SK-N-SH (cell line): ENCODE measurements around the gene OXCT1. TPM values are rescaled to one million over a fixed set of nuclear protein-coding genes. Genes with fewer than 3 reads are reported as not detected.

ENCODE experiments used
- CTCF ChIA-PET: fragments of 300-600, 350-600 bp; formaldehyde crosslinking; extraction: SDS; loops from one replicate; lab custom pipeline; 2021; lab: Yijun Ruan, JAX
- POLR2A ChIA-PET: fragments of 350-600 bp; sonication (Branson Sonifier 250); formaldehyde crosslinking; extraction: SDS; loops from one replicate; lab custom pipeline; 2020; ENCODE audit warnings: antibody characterized with exemption, inconsistent platforms; lab: Yijun Ruan, JAX
- DNase-seq: peaks from one replicate; pipeline ENCODE4 v3.0.0; 2012
- H2AFZ ChIP-seq: fragments of 200-600 bp; sonication (generic); 2 replicates; pipeline ENCODE4 v1.8.1; 2016; ENCODE audit warnings: antibody characterized with exemption, mild to moderate bottlenecking, low read depth
- H3F3A ChIP-seq: fragments of 200-600 bp; sonication (generic); replicated peaks from 2 replicates; pipeline ENCODE3; 2016; ENCODE audit warnings: antibody characterized with exemption, mild to moderate bottlenecking; ENCODE audit not compliant: insufficient read depth
- H3K27ac ChIP-seq, 2 experiments: fragments of 200-500 bp in 1 of 2; fragments of 200-600 bp in 1 of 2; sonication (Bioruptor generic) in 1 of 2; sonication (generic), shearing (Covaris generic) in 1 of 2; 2 replicates each; pipeline versions ENCODE4 v1.5.1 to v1.6.1; 2014 to 2016; ENCODE audit warnings: low read depth in 2 of 2, inconsistent platforms in 1 of 2, low read length in 1 of 2, mild to moderate bottlenecking in 1 of 2, mixed read lengths in 1 of 2
- H3K27me3 ChIP-seq: fragments of 200-600 bp; sonication (generic), shearing (Covaris generic); 2 replicates; pipeline ENCODE4 v1.6.1; 2016; ENCODE audit warnings: mixed run types; ENCODE audit not compliant: insufficient read depth
- H3K36me3 ChIP-seq, 2 experiments: fragments of 200-500 bp in 1 of 2; fragments of 200-600 bp in 1 of 2; sonication (Bioruptor generic) in 1 of 2; sonication (generic) in 1 of 2; replicated peaks in 1 of 2; 2 replicates each; pipeline versions ENCODE3 to v1.5.1; 2014 to 2016; ENCODE audit warnings: low read length in 1 of 2, mild to moderate bottlenecking in 1 of 2; ENCODE audit not compliant: insufficient read depth in 2 of 2, control insufficient read depth in 1 of 2
- H3K4me1 ChIP-seq, 2 experiments: fragments of 200-500 bp in 1 of 2; fragments of 200-600 bp in 1 of 2; sonication (Bioruptor generic) in 1 of 2; sonication (generic), shearing (Covaris generic) in 1 of 2; 2 replicates each; pipeline versions ENCODE4 v1.5.1 to v1.6.1; 2014 to 2016; ENCODE audit warnings: low read depth in 1 of 2, low read length in 1 of 2, mixed run types in 1 of 2; ENCODE audit not compliant: insufficient read depth in 2 of 2, control insufficient read depth in 1 of 2
- H3K4me2 ChIP-seq: fragments of 200-600 bp; sonication (generic), shearing (Covaris generic); 2 replicates; pipeline ENCODE4 v1.6.1; 2017; ENCODE audit warnings: mixed run types
- H3K4me3 ChIP-seq, 2 experiments: fragments of 200-500 bp in 1 of 2; fragments of 200-600 bp in 1 of 2; sonication (Bioruptor generic) in 1 of 2; sonication (generic), shearing (Covaris generic) in 1 of 2; 2 replicates each; pipeline versions ENCODE4 v1.5.1 to v1.8.1; 2014 to 2016; ENCODE audit warnings: low read depth in 2 of 2, inconsistent platforms in 1 of 2, low read length in 1 of 2, mild to moderate bottlenecking in 1 of 2, mixed read lengths in 1 of 2, moderate library complexity in 1 of 2
- H3K79me2 ChIP-seq: fragments of 200-600 bp; sonication (generic); 2 replicates; pipeline ENCODE4 v1.8.1; 2017; ENCODE audit warnings: mild to moderate bottlenecking; ENCODE audit not compliant: insufficient read depth
- H3K9ac ChIP-seq: fragments of 200-600 bp; sonication (generic); 2 replicates; pipeline ENCODE4 v1.6.1; 2017; ENCODE audit warnings: mixed run types
- H3K9me2 ChIP-seq: fragments of 200-600 bp; sonication (generic); 2 replicates; pipeline ENCODE4 v1.6.1; 2017; ENCODE audit warnings: mixed run types
- H3K9me3 ChIP-seq: fragments of 200-600 bp; sonication (generic); 2 replicates; pipeline ENCODE4 v1.6.1; 2017; ENCODE audit warnings: mixed run types, mild to moderate bottlenecking, moderate library complexity
- H4K20me1 ChIP-seq: fragments of 200-600 bp; sonication (generic); 2 replicates; pipeline ENCODE4 v1.6.1; 2017; ENCODE audit warnings: mild to moderate bottlenecking, mixed run types; ENCODE audit not compliant: insufficient read depth
- CHD2 ChIP-seq: fragments of 150-350 bp; IDR thresholded peaks from 2 replicates; pipeline ENCODE4 v1.6.1; 2018; ENCODE audit warnings: low read length; ENCODE audit not compliant: partially characterized antibody
- CTCF ChIP-seq: fragments of 200-600 bp; sonication (generic); IDR thresholded peaks from 2 replicates; pipeline ENCODE4 v1.6.1; 2017; ENCODE audit warnings: antibody characterized with exemption, mild to moderate bottlenecking, moderate library complexity
- ELF1 ChIP-seq: IDR thresholded peaks from 2 replicates; pipeline ENCODE4 v1.4.0; 2012
- EP300 ChIP-seq, 2 experiments: IDR thresholded peaks; 2 replicates each; pipeline versions ENCODE4 v1.4.0 to v1.6.1; 2012; ENCODE audit warnings: borderline replicate concordance in 1 of 2, low read depth in 1 of 2, low read length in 1 of 2
- FOXJ3 ChIP-seq: sonication (generic); formaldehyde crosslinking; IDR thresholded peaks from 2 replicates; pipeline ENCODE4 v1.5.1; 2020; ENCODE audit warnings: mild to moderate bottlenecking, missing genetic modification reagents
- GATA2 ChIP-seq: sonication (generic); formaldehyde crosslinking; IDR thresholded peaks from 2 replicates; pipeline ENCODE4 v1.5.0; 2020; ENCODE audit warnings: mild to moderate bottlenecking, missing genetic modification reagents
- IRF3 ChIP-seq: fragments of 150-350 bp; IDR thresholded peaks from 2 replicates; pipeline ENCODE4 v1.6.1; 2016; ENCODE audit warnings: mild to moderate bottlenecking, low read depth, low read length
- JUND ChIP-seq: IDR thresholded peaks from 2 replicates; pipeline ENCODE4 v1.4.0; 2012
- MXI1 ChIP-seq: IDR thresholded peaks from 2 replicates; pipeline ENCODE4 v1.6.1; 2012; ENCODE audit warnings: mild to moderate bottlenecking, low read depth, low read length, improper control_type of control experiment
- NFIC ChIP-seq: IDR thresholded peaks from 2 replicates; pipeline ENCODE4 v1.4.0; 2012; ENCODE audit warnings: borderline replicate concordance
- NRF1 ChIP-seq: IDR thresholded peaks from 2 replicates; pipeline ENCODE4 v1.6.1; 2012; ENCODE audit warnings: low read depth, mild to moderate bottlenecking, low read length
- PBX3 ChIP-seq: IDR thresholded peaks from 2 replicates; pipeline ENCODE4; 2012
- RAD21 ChIP-seq: IDR thresholded peaks from 2 replicates; pipeline ENCODE4 v1.6.1; 2012; ENCODE audit warnings: mild to moderate bottlenecking, low read length
- RFX5 ChIP-seq: IDR thresholded peaks from 2 replicates; pipeline ENCODE4 v1.6.1; 2012; ENCODE audit warnings: mild to moderate bottlenecking, improper control_type of control experiment, low read length
- RXRA ChIP-seq: IDR thresholded peaks from 2 replicates; pipeline ENCODE4 v1.4.0; 2012; ENCODE audit warnings: low read depth, mild to moderate bottlenecking, borderline replicate concordance
- SIN3A ChIP-seq: IDR thresholded peaks from 2 replicates; pipeline ENCODE4 v1.6.1; 2012; ENCODE audit warnings: low read depth, mild to moderate bottlenecking, low read length, moderate library complexity, borderline replicate concordance
- SMC3 ChIP-seq: IDR thresholded peaks from 2 replicates; pipeline ENCODE4 v1.6.1; 2012; ENCODE audit warnings: low read depth, low read length, improper control_type of control experiment
- TEAD4 ChIP-seq: IDR thresholded peaks from 2 replicates; pipeline ENCODE4 v1.4.0; 2012; ENCODE audit warnings: mild to moderate bottlenecking, borderline replicate concordance; ENCODE audit not compliant: insufficient read depth
- YY1 ChIP-seq: IDR thresholded peaks from 2 replicates; pipeline ENCODE4 v1.4.0; 2012; ENCODE audit warnings: low read depth, mild to moderate bottlenecking
- WGBS: methylation state at CpG from one replicate; pipeline ENCODE4 v1.1.6; 2017; ENCODE audit warnings: low lambda C conversion rate; 5-methylcytosine and 5-hydroxymethylcytosine counted together
- polyA plus RNA-seq, 3 experiments: library from polyadenylated mRNA; depleted of rRNA; stranded (reverse); fragments of >200 nt; gene quantifications; 2 replicates each; pipeline ENCODE4 v1.2.3, GENCODE V29; 2012
- TF ChIP-seq, protein P1 (sequence below): IDR thresholded peaks from 2 replicates; pipeline ENCODE4 v1.4.0; 2012; ENCODE audit warnings: low read depth

The OXCT1 gene
- polyA plus RNA-seq, 1 of the 3 experiments (the other 2 are of a cell fraction), result 11.7 TPM

DNA sequence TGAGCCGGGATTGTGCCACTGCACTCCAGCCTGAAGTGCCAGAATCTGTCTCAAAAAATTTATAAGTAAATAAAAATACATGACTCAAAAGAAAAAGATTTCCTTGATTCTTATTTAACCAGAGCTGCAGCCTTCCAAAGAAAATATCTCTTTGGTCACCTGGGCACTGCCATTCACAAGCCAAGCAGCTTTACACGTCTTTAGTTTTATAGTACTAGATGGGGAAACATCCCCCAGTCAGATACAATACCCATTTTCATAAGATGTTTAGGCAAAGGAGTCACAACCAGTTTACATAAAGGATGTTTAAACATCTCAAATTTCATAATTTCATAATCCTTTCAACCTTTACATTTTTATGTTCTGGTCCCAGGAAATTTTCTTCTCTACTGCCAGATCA lies 13.7 kb upstream of the OXCT1 start:
- 50% methylated on average over 2 of the region's 2 CpGs for WGBS

More for the DNA sequence above, 13.7 kb upstream of the OXCT1 start:
- Histone ChIP-seq H4K20me1 (no peaks in the 10 kb centered on the region), H3F3A (no peaks in the 10 kb centered on the region), H3K4me1 (peaks cover 0 to 5% of the 10 kb centered on the region in 2 experiments; a peak in 1 of 4 replicates), H2AFZ (no peak overlapping the region), H3K9me3 (no peaks in the 10 kb centered on the region), H3K4me3 (no peak overlapping the region), H3K27me3 (no peaks in the 10 kb centered on the region), H3K27ac (no peak overlapping the region), H3K9ac (no peak overlapping the region), H3K4me2 (no peak overlapping the region), H3K79me2 (no peaks in the 10 kb centered on the region), H3K36me3 (no peaks in the 10 kb centered on the region), H3K9me2 (no peaks in the 10 kb centered on the region)
- no peak for TF ChIP-seq RFX5
- TF ChIP-seq JUND, result no peak
- no peak for TF ChIP-seq YY1
- no peak for TF ChIP-seq MXI1
- no peak for TF ChIP-seq SIN3A
- TF ChIP-seq RXRA, result no peak
- TF ChIP-seq PBX3, result no peak
- TF ChIP-seq GATA2 (CRISPR knock-in tag), result no peak
- no peak for TF ChIP-seq FOXJ3 (CRISPR knock-in tag)
- TF ChIP-seq IRF3, result no peak
- TF ChIP-seq TEAD4, result no peak
- no peak for TF ChIP-seq EP300 (IDR thresholded peaks at IDR 0.05; ENCODE audit: borderline replicate concordance in 1 of 2, low read depth in 1 of 2, low read length in 1 of 2)
- TF ChIP-seq RAD21, result no peak
- TF ChIP-seq NRF1, result no peak
- TF ChIP-seq, protein P1, sequence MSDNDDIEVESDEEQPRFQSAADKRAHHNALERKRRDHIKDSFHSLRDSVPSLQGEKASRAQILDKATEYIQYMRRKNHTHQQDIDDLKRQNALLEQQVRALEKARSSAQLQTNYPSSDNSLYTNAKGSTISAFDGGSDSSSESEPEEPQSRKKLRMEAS, result no peak
- TF ChIP-seq CHD2, result no peak
- no peak for TF ChIP-seq NFIC
- TF ChIP-seq CTCF, result no peak
- TF ChIP-seq SMC3, result no peak
- no peak for TF ChIP-seq ELF1
- POLR2A ChIA-PET, result interaction anchor here (1.3 kb wide), 1 partner anchor 20 kb away, joined by 5 read pairs; the partner anchor contains the start of gene RIMOC1
- no peak for DNase-seq
- CTCF ChIA-PET, result interaction anchor here (0.7 to 0.9 kb wide), 2 partner anchors 33 to 173 kb away, joined by 3 read pairs; no protein-coding TSS in a partner anchor
